Liver (tissue), 9 donors: ENCODE results near the gene TMEM117. TPM values are rescaled to one million over a fixed set of nuclear protein-coding genes. Genes with fewer than 3 reads are reported as not detected.

ENCODE experiments used
- DNase-seq: peaks from one replicate; pipeline ENCODE4 v3.0.0-alpha.2; 2017; ENCODE audit warnings: low spot score
- H3K27ac ChIP-seq, 2 donors: one replicate each; pipeline ENCODE4 v1.7.0; 2013; ENCODE audit warnings: inconsistent platforms in 2 of 2, low read length in 2 of 2, control low read depth in 1 of 2, low read depth in 1 of 2, mild to moderate bottlenecking in 1 of 2
- H3K27me3 ChIP-seq, 4 donors: one replicate each; pipeline versions ENCODE4 v1.6.1 to v1.7.0; 2013; ENCODE audit warnings: low read length in 3 of 4, inconsistent platforms in 1 of 4, mild to moderate bottlenecking in 1 of 4, moderate library complexity in 1 of 4; ENCODE audit not compliant: control insufficient read depth in 4 of 4, insufficient read depth in 4 of 4
- H3K36me3 ChIP-seq, 4 donors: one replicate each; pipeline versions ENCODE4 v1.6.1 to v1.7.0; 2013; ENCODE audit warnings: low read length in 3 of 4, mild to moderate bottlenecking in 3 of 4, low read depth in 1 of 4, moderate library complexity in 1 of 4; ENCODE audit not compliant: control insufficient read depth in 4 of 4, insufficient read depth in 3 of 4
- H3K4me1 ChIP-seq, 4 donors: one replicate each; pipeline versions ENCODE4 v1.6.1 to v1.7.0; 2013; ENCODE audit warnings: low read length in 3 of 4, mild to moderate bottlenecking in 3 of 4, moderate library complexity in 1 of 4; ENCODE audit not compliant: control insufficient read depth in 4 of 4, insufficient read depth in 4 of 4
- H3K4me3 ChIP-seq, 3 donors: one replicate each; pipeline versions ENCODE4 v1.6.1 to v1.7.0; 2013; ENCODE audit warnings: low read length in 3 of 3, control low read depth in 1 of 3, low read depth in 1 of 3, mild to moderate bottlenecking in 1 of 3
- H3K9ac ChIP-seq, 2 donors: one replicate each; pipeline ENCODE4 v1.7.0; 2013; ENCODE audit warnings: low read length in 2 of 2, mild to moderate bottlenecking in 2 of 2, moderate library complexity in 2 of 2, control low read depth in 1 of 2, low read depth in 1 of 2
- H3K9me3 ChIP-seq, 4 donors: one replicate each; pipeline versions ENCODE4 v1.6.1 to v1.7.0; 2013; ENCODE audit warnings: low read length in 3 of 4; ENCODE audit not compliant: control insufficient read depth in 4 of 4
- ATF3 ChIP-seq: IDR thresholded peaks from 2 replicates; pipeline ENCODE4 v1.6.1; 2016; ENCODE audit warnings: antibody characterized with exemption
- EGR1 ChIP-seq, 2 donors: IDR thresholded peaks; 2 replicates each; pipeline ENCODE4 v1.6.1; 2016 to 2018; ENCODE audit warnings: antibody characterized with exemption in 2 of 2, low read depth in 2 of 2
- FOXA1 ChIP-seq: IDR thresholded peaks from 2 replicates; pipeline ENCODE4 v1.6.1; 2016; ENCODE audit warnings: antibody characterized with exemption
- FOXA2 ChIP-seq: IDR thresholded peaks from 2 replicates; pipeline ENCODE4 v1.6.1; 2016; ENCODE audit warnings: antibody characterized with exemption
- HNF4A ChIP-seq, 2 donors: conservative IDR thresholded peaks; 2 replicates each; pipeline ENCODE4 v1.6.1; 2016; ENCODE audit warnings: antibody characterized with exemption in 2 of 2, mild to moderate bottlenecking in 2 of 2
- HNF4G ChIP-seq: IDR thresholded peaks from 2 replicates; pipeline ENCODE4 v1.6.1; 2016; ENCODE audit warnings: antibody characterized with exemption
- JUND ChIP-seq, 2 donors: IDR thresholded peaks; 2 replicates each; pipeline ENCODE4 v1.6.1; 2016; ENCODE audit warnings: antibody characterized with exemption in 2 of 2
- MAX ChIP-seq: IDR thresholded peaks from 2 replicates; pipeline ENCODE4 v1.6.1; 2016; ENCODE audit warnings: antibody characterized with exemption
- NR2F2 ChIP-seq: IDR thresholded peaks from 2 replicates; pipeline ENCODE4 v1.6.1; 2016; ENCODE audit warnings: antibody characterized with exemption
- RAD21 ChIP-seq, 2 donors: IDR thresholded peaks; 2 replicates each; pipeline ENCODE4 v1.6.1; 2016; ENCODE audit warnings: antibody characterized with exemption in 2 of 2, mild to moderate bottlenecking in 2 of 2
- REST ChIP-seq: IDR thresholded peaks from 2 replicates; pipeline ENCODE4 v1.6.1; 2016; ENCODE audit warnings: antibody characterized with exemption, mild to moderate bottlenecking
- RXRA ChIP-seq, 2 donors: IDR thresholded peaks; 2 replicates each; pipeline ENCODE4 v1.6.1; 2017 to 2018; ENCODE audit warnings: antibody characterized with exemption in 2 of 2, mild to moderate bottlenecking in 1 of 2
- SP1 ChIP-seq: IDR thresholded peaks from 2 replicates; pipeline ENCODE4 v1.6.1; 2018; ENCODE audit warnings: antibody characterized with exemption, mild to moderate bottlenecking
- TAF1 ChIP-seq: conservative IDR thresholded peaks from 2 replicates; pipeline ENCODE4 v1.6.1; 2016; ENCODE audit warnings: antibody characterized with exemption, mild to moderate bottlenecking
- YY1 ChIP-seq: IDR thresholded peaks from 2 replicates; pipeline ENCODE4 v1.6.1; 2016; ENCODE audit warnings: antibody characterized with exemption, mild to moderate bottlenecking
- whole genome bisulfite sequencing: extraction: QIAGEN DNeasy Blood & Tissue Kit; methylation state at CpG from one replicate; pipeline ENCODE4 v1.1.7; 2013; 5-methylcytosine and 5-hydroxymethylcytosine counted together
- polyA plus RNA-seq, 2 donors: library from polyadenylated mRNA; stranded (reverse) in 1 of 2; unstranded in 1 of 2; fragments of 200-250 nt in 1 of 2; fragments of >200 nt in 1 of 2; fragmentation: Nextera tagmentation in 1 of 2; extraction: Ambion mirVana in 1 of 2; gene quantifications; one replicate each; pipeline versions ENCODE4 v1.2.1 to v1.2.3, GENCODE V29; 2013 to 2015
- total RNA-seq, 2 donors: library from RNA; depleted of rRNA; stranded (reverse); fragments of >200 nt; gene quantifications; one replicate each; pipeline ENCODE4 v1.2.3, GENCODE V29; 2014
- donor health status: healthy.
- donor health status: healthy.
- donor health status: healthy.
- donor health status: healthy.
- donor health status: healthy.

Gene TMEM117
- total and polyA plus RNA-seq, 4 donors: 2.0 to 5.9 (median 3.9) TPM

- Histone ChIP-seq H3K4me1 (no peaks in the 10 kb centered on the region), H3K9ac (no peak overlapping the region), H3K27me3 (no peaks in the 10 kb centered on the region), H3K9me3 (peaks cover 0 to 2% (median 0%) of the 10 kb centered on the region in 4 donors), H3K4me3 (no peak overlapping the region), H3K27ac (no peak overlapping the region), H3K36me3 (no peaks in the 10 kb centered on the region)
- TF ChIP-seq MAX (no peak), RAD21 (IDR thresholded peaks at IDR 0.05) (no peak), YY1 (no peak), FOXA1 (no peak), ATF3 (no peak), HNF4G (no peak)
- WGBS: 72% methylated on average over 1 of the region's 1 CpG
- no peak for DNase-seq
Observed at GRCh38 chr12:43973993-43974392, 138.1 kb downstream of the TMEM117 start.

GRCh38 chr12:43976027-43976426, 140.1 kb downstream of the TMEM117 start:
- no peak overlapping the region for H3K4me3 ChIP-seq
- peaks cover 0 to 2% (median 0%) of the 10 kb centered on the region in 4 donors for H3K9me3 ChIP-seq
- no peak overlapping the region for H3K27ac ChIP-seq
- no peaks in the 10 kb centered on the region for H3K27me3 ChIP-seq
- DNase-seq: no peak
- H3K4me1 ChIP-seq: no peaks in the 10 kb centered on the region
- WGBS: 89% methylated on average over 3 of the region's 3 CpGs
- no peak for TF ChIP-seq MAX
- no peak for TF ChIP-seq FOXA2
- TF ChIP-seq SP1: no peak
- no peak for TF ChIP-seq NR2F2
- no peak for TF ChIP-seq FOXA1
- TF ChIP-seq HNF4A (conservative IDR thresholded peaks at IDR 0.05): no peak
- no peak for TF ChIP-seq ATF3
- TF ChIP-seq RXRA (IDR thresholded peaks at IDR 0.05): no peak
- TF ChIP-seq EGR1 (IDR thresholded peaks at IDR 0.05; ENCODE audit: low read depth in 2 of 2): no peak
- TF ChIP-seq JUND (IDR thresholded peaks at IDR 0.05): no peak
- no peak for TF ChIP-seq REST
- no peaks in the 10 kb centered on the region for H3K36me3 ChIP-seq
- no peak overlapping the region for H3K9ac ChIP-seq

- Histone ChIP-seq H3K4me3 (no peak overlapping the region), H3K9ac (no peak overlapping the region), H3K36me3 (no peaks in the 10 kb centered on the region), H3K4me1 (no peaks in the 10 kb centered on the region), H3K27ac (no peak overlapping the region), H3K27me3 (no peaks in the 10 kb centered on the region), H3K9me3 (peaks cover 0 to 2% (median 0%) of the 10 kb centered on the region in 4 donors)
- no peak for TF ChIP-seq TAF1
- TF ChIP-seq JUND (IDR thresholded peaks at IDR 0.05): no peak
- no peak for TF ChIP-seq HNF4A (conservative IDR thresholded peaks at IDR 0.05)
- no peak for TF ChIP-seq MAX
- TF ChIP-seq RXRA (IDR thresholded peaks at IDR 0.05): no peak
- WGBS: 94% methylated on average over 2 of the region's 2 CpGs
- DNase-seq: no peak
Observed at GRCh38 chr12:43978556-43978955, 142.7 kb downstream of the TMEM117 start.
